Left ventricle myocardium superior (tissue), 1 donor: ENCODE results near the gene ASH1L. TPM values are rescaled to one million over a fixed set of nuclear protein-coding genes. Genes with fewer than 3 reads are reported as not detected.
A peak's percentile ranks its signal among the peaks of the same experiment; 100 is the strongest.

Experiments
- ATAC-seq: fragments of 200-7000 bp; cut with Tn5 transposase; one replicate; pipeline ENCODE4 v1.9.1; 2020; ENCODE audit warnings: mild to moderate bottlenecking, moderate library complexity
- DNase-seq: peaks from one replicate; pipeline ENCODE4 v3.0.0-alpha.2; 2020
- intact Hi-C: fragments of 100-400 bp; cut with micrococcal nuclease; formaldehyde crosslinking; loops from one replicate; pipeline ENCODE4 v1.11.0; 2022
- total RNA-seq: library from RNA; stranded (reverse); fragmentation: NEBNext Ultra II Directional; extraction: Animal tissue kit (Norgen Biotek cat#: 25700); gene quantifications from one replicate; pipeline ENCODE4 v1.2.1, GENCODE V29; 2021
- donor health status: DM: no; HTN: yes; CAD: no; lungs with severe emphysema.

The ASH1L gene
- total RNA-seq, 1 donor from 2014 or later: 41.1 TPM

DNA sequence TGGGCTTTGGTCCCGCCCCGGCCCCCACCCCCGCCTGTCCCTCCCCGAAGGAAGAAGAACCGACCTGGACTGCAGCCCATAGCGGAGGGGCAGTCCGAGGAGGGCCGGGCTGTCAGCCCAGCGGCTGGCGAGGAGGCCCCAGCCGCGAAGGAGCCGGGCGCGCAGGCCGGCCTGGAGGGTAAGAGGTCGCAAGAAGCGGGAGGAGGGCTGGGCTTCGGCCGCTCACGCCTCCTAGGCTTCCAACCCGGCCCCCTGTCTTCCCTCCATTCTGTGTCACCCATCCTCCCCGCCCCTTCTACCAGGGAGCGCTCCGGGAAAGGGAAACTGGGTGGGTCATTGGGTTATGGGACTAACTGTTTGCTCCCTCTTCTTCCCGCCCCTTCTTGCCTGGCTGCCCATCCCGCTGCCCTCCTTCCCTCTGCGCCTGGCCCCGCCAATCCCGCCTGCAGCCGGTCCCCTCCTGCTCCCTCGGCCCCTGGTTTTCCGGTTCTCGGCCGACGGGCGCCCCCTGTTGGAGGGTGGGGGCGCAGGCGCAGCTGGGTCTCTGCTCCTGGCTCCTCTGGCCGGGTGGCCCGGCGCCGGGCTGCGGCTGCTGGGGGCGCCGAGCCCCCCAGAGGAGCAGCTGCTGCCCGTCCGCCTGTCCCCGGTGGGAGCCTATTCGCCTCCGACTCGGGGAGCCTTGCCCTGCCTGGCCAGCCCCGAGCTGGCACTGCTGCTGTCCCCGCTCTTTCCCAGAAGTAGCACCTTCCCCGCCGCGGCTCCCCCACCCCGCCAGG, 239.5 kb downstream of the ASH1L start:
- intact Hi-C loops: loop anchor here (10.0 kb wide), 1 partner anchor 48 kb away; the partner anchor contains the start of genes CLK2 and HCN3
- peak; percentile 94 for DNase-seq
- peak; percentile 57 for ATAC-seq

DNA sequence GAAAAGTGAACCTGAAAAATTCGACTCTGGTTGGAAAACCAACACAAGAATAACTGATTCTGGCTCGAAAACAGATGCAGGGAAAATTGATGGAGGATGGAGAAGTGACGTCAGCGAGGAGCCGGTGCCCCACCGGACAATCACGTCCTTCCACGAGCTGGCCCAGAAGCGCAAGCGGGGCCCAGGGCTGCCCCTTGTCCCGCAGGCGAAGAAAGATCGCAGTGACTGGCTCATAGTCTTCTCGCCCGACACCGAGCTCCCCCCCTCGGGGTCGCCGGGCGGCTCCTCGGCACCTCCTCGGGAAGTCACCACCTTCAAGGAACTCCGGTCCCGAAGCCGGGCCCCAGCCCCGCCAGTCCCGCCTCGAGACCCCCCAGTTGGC, 240.0 kb downstream of the ASH1L start:
- peak; percentile 57 for DNase-seq
- intact Hi-C loops: loop anchor here (10.0 kb wide), 1 partner anchor 48 kb away; the partner anchor contains the start of genes CLK2 and HCN3

DNA sequence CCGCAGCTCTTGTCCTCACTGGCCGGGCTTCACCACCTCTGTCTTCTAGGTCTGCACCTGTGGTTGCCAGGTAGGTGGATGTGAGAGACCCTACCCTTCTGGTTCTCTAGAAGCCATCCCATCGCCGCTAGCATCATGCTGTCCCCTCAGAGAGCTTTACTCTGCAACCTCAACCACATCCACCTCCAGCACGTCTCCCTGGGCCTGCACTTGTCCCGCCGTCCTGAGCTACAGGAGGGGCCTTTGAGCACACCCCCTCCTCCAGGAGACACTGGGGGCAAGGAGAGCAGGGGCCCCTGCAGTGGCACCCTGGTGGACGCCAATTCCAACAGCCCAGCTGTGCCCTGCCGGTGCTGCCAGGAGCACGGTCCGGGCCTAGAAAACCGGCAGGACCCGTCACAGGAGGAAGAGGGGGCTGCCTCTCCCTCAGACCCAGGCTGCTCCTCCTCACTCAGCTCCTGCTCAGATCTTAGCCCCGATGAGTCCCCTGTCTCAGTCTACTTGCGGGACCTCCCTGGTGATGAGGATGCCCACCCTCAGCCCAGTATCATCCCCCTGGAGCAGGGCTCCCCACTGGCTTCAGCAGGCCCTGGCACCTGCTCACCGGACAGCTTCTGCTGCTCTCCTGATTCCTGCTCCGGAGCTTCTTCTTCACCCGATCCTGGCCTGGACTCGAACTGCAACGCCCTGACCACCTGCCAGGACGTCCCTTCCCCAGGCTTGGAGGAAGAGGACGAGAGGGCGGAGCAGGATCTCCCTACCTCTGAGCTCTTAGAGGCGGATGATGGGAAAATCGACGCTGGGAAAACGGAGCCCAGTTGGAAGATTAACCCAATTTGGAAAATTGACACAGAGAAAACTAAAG, 240.7 kb downstream of the ASH1L start:
- ATAC-seq: no peak
- intact Hi-C loops: loop anchor here (10.0 kb wide), 1 partner anchor 47 kb away; the partner anchor contains the start of genes CLK2 and HCN3
- peak; percentile 43 for DNase-seq

More for the DNA sequence above, 240.0 kb downstream of the ASH1L start:
- ATAC-seq: no peak

DNA sequence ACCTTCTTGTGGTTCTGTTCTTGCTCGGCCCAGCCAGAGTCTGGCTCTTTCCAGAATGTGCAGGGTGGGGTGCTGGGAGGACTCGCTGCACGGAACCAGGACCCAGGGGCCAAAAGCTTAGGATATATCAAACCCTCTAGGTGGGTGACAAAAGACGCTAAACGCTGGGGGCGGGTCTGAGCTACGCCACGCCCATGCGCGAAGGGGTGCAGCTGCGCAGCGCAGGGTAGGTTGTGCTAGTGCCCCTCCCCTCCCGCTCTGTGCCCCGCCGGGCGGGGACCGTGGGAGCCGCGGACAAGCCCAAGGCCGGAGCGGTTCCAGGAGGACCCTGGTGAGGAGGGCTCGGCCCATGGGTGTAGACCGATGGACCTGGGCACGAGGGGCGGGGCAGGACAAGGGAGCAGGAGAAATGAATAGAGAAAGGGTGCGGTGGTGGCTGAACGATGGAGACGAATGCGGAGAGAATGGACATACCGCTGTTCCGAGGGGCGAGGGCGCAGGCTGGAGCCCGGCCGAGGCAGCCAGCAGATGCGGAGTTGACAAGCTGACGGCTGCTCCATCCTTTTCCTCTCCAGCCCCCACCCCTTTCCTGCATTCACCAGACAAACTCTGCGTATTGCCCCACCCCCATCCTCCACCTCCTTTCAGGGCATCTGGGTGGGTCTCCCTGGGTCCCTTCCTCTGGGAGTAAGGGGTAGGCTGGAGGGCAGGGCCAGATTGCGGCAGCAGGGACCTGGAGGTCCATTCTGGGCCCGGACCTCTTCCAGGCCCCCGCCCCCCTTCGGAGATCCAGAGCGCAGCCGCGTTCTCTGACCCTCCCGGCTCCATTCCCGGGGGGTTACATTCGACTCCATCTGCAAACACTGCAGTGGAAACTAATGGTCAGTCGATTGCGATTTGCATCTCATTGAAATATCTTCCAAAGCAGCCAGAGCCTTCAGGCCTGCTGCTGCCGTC, 241.7 kb downstream of the ASH1L start, which contains the start of gene RUSC1:
TSS of gene RUSC1 (plus strand) at position 234 of the 957 bp plus-strand sequence. CDS start 880 bp downstream, outside the sequence.
- DNase-seq (peak; percentile 92), ATAC-seq (peak; percentile 38)
- intact Hi-C loops: loop anchor here (10.0 kb wide), 1 partner anchor 46 kb away; the partner anchor contains the start of genes CLK2 and HCN3

DNA sequence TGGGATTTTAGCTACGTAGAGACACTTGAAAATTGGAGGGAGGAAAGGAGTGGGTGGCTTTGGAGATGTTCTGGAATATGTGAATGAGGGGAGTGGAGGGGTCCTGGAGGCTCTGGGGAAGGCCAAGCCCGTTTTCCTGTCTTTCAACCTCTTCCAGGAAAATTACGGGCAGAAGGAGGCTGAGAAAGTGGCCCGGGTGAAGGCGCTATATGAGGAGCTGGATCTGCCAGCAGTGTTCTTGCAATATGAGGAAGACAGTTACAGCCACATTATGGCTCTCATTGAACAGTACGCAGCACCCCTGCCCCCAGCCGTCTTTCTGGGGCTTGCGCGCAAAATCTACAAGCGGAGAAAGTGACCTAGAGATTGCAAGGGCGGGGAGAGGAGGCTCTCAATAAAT, 242.4 kb downstream of the ASH1L start:
- intact Hi-C loops: loop anchor here (10.0 kb wide), 1 partner anchor 45 kb away; the partner anchor contains the start of genes CLK2 and HCN3

DNA sequence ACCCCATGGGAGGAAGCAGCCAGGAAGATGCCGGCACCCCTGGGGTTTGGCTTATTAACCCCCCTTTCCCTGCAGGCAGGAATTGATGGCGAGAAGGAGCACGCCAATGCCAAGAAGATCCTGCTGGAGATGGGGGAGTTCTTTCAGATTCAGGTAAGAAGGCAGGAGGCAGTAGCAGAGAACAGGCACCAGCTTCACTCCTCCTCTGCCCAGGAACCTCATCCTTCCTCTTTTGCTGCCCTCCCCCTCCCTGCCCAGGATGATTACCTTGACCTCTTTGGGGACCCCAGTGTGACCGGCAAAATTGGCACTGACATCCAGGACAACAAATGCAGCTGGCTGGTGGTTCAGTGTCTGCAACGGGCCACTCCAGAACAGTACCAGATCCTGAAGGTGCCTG, 243.1 kb downstream of the ASH1L start:
- DNase-seq: no peak
- ATAC-seq: no peak
- intact Hi-C loops: no loop called here

More for the DNA sequence above, 242.4 kb downstream of the ASH1L start:
- DNase-seq (no peak), ATAC-seq (no peak)

DNA sequence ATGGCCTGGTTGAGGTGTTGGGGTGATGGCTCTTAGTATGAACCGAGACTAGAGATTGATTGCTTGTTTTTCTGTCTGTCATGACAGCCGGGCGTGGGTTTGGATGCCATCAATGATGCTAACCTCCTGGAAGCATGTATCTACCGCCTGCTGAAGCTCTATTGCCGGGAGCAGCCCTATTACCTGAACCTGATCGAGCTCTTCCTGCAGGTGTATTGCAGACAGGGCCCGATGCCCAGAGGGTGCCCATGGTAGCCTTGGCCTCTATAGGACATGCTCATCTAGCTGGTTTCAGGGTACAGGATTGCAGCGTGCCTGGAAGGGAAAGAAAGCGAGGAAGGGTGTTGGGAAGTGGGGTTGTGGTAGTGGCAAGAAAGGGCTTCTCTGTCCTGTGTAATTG, 244.5 kb downstream of the ASH1L start:
- no peak for ATAC-seq
- no peak for DNase-seq
- intact Hi-C loops: no loop called here

DNA sequence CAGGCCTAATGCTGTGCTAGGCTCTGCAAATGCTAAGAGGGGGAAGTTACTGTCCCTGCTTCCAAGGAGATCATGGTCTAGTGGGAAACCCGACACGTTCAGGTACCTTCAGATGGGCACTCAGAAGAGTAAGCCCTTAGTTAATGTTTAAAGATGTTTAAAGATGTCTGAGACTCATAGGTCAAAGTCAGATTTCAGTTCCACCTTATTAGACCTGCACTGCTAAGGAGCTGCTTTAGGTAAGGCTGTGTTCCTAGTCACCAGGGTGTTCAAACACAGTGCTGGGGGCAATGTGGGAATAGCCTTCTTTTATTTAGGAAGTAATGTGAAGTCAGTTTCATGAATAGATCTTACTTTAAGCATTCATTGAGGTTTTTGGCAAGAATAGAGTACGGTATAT, 245.7 kb downstream of the ASH1L start:
- DNase-seq (no peak), ATAC-seq (no peak)
- intact Hi-C loops: no loop called here

DNA sequence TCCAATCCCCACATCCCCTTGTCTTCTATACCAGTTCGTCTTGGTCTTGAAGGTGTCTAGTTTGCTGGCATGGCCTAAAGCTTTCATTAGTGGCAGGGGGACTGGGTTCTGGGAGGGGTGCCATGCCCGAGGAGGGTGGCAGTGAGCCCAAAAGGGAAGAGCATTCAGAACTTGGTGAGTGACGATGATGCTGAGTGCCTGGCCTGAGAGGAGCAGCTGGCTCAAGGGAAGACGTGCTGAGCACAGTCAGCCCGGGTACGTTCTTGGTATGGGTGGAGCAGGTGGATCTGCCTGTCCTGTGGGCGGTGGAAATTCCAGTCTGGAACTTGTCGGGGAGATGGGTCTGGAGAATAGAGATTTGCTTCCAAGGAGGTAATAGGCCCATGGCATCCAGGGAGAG, 249.3 kb downstream of the ASH1L start:
- intact Hi-C loops: no loop called here
- no peak for ATAC-seq
- no peak for DNase-seq

DNA sequence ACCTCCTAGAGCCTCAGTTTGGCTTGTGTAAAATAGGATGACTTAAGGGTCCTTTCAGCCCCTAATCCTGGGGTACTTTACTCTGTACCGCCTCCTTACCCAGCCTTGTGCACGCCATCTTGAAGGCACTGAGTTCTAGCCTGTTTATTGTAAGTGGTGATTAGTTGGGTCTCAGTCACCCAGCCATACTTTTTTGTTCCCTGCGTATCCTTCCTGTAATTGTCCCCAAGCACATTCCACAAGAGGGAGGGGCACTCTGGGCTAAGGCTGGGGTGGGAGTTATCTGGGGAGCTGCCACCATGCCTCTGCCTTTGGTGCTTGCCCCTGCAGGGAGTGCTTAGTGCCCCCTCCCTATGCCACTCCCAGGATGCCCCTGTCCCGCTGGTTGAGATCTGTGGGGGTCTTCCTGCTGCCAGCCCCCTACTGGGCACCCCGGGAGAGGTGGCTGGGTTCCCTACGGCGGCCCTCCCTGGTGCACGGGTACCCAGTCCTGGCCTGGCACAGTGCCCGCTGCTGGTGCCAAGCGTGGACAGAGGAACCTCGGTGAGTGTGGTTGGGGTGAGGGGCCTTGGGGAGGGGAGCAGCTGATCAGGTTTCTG, 253.1 kb downstream of the ASH1L start:
- peak; percentile 55 for DNase-seq
- intact Hi-C loops: no loop called here
- ATAC-seq: peak; percentile 2

DNA sequence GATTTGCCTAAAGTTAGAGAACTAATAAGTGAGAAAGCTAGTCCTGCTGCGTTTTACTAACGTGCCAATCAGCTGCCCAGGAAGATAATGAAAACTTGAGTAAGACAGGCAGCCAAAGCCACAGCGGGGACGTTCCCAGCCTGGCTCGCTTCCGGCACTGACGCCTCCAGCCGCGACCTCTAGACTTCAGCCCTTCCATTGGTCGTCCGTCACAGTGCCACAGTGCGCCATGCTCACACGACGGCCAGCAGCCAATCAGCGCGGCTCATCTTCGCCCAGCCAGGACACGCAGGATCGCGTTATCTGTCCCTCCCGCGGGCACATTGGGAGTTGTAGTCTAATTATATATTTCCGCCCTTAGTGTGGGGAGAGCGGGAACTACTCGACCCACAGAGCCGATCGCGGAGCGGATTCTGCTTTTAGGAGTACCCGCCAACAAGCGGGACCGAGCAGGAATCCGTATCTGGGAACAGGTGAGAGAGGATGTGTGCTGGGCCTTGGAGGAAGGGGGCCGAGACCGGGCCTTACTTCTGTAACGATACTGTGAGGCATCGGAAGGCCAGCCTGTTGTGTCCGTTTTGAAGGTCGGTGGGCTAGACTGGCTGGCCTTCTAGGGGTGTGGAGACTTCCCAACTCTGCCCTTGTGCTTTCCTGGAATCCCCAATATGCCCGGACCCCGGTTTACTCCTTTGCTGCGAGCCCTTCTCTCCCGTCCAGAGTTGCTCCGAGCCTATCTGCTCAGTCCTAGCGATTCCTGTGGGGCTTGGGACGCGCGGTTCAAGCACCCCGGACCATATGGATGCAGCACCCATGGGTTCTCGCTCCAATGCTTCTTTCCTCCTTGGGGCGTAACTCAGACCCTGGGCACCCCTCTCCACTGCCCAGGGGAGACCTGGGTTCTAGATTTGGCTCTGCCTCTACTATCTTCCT, 253.8 kb downstream of the ASH1L start, which contains the start of gene FDPS:
TSS of gene FDPS (plus strand) at position 374 of the 930 bp plus-strand sequence. CDS start 924 bp downstream, outside the sequence.
- DNase-seq (peak; percentile 99), ATAC-seq (peak; percentile 99)
- intact Hi-C loops: no loop called here

DNA sequence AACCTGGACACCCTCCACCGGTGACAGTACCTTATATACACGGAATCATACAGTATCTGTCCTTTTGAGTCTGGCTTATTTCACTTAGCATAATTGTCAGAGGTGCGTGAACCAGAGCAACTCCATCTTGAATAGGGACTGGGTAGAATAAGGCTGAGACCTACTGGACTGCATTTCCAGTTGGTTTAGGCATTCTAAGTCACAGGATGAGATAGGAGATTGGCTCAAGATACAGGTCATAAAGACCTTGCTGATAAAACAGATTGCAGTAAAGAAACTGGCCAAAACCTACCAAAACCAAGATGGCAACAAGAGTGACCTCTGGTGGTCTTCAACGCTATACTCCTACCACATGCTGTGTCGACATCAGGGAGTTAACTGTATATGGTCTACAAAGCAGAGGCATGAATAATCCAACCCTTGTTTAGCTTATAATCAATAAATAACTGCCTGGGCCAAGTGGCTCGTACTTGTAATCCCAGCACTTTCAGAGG, 255.3 kb downstream of the ASH1L start:
- intact Hi-C loops: no loop called here
- no peak for ATAC-seq

DNA sequence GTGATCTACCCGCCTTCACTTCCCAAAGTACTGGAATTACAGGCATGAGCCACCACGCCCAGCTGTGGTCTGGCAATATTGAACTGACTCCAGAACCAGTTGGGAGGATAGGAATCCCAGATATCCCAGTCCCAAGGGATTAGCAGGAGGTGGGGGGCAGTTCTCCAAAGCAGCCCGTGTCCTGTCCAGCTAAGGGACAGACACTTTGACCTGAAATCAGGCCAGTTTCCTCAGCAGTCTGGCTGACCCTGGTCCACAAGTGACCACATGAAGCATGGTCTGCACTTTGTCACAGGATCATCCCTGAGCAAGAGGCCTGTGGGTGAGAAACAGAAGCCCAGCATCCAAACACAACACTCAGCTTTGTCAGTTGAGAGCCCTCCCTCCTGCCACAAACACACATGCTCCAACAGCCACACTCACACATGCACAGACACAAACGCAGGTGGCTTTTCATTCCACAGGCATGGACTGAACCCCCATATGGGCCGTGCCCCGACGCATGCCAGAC, 256.7 kb downstream of the ASH1L start:
- DNase-seq: no peak
- no peak for ATAC-seq
- intact Hi-C loops: no loop called here

More for the DNA sequence above, 255.3 kb downstream of the ASH1L start:
- DNase-seq: no peak

DNA sequence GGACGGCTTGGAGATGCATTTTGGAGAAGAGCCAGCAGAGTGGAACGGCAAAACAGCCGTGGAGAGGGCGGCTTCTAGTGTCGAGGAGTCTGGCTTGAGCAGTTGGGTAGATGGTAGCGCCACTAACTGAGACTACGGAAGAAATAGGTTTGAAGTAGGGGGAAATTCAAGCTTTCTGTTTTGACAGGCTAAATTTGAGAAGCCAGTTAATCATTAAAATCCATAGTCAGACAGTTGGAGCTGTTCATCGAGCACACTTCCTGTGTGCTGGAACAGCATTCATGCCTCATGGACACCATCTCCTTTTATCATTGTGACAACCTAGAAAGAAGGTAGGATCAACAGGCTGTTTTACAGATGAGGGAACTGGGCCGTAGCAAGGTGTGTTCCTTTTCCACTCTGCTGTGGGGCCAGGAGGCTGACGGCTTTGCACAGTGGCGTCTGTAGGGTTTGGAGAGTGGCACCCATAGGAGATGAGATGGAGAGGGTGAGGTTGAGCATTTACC, 258.0 kb downstream of the ASH1L start:
- DNase-seq (no peak), ATAC-seq (no peak)
- intact Hi-C loops: no loop called here

DNA sequence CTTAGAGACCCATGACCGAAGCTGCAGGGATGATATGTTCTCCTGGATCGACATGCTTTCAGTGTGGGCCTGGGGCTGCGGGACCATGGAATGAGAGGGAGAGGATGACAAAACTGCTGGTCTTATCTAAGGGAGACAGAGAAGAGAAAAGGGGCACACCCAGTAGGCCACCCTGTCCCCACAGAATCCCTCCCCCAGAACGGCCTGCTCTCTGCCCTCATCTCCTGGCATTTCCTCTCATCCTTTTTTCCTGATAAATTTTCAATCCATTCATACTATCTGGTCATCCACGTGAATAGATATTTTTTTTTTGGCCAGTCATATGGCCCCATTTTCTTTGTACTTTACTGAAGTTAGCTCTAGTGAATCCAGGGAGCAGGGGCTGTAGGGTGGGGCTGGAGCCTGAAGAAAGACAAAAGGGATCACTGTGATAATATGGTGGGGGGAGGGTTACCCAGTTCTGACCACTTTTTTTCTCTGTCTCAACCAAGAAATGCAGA, 261.2 kb downstream of the ASH1L start, which contains the start of gene PKLR:
TSS of gene PKLR (minus strand) at position 97 of the 500 bp plus-strand sequence. CDS start at position 54, 43 bp downstream.
- DNase-seq (no peak), ATAC-seq (no peak)
- intact Hi-C loops: no loop called here
